Right lobe of liver (tissue), 4 donors: Measurements from ENCODE around the gene CDK11B.

Source experiments
- POLR2A ChIP-seq: fragments of 450-650 bp; IDR thresholded peaks from one replicate; pipeline ENCODE4 v1.6.1; 2017; ENCODE audit warnings: antibody characterized with exemption, mild to moderate bottlenecking
- TF ChIP-seq, protein P1 (sequence below), 4 donors: fragments of 200-600 bp in 3 of 4; fragments of 450-650 bp in 1 of 4; IDR thresholded peaks; one replicate each; pipeline versions ENCODE4 v1.5.1 to v1.8.0; 2016 to 2022; ENCODE audit warnings: antibody characterized with exemption in 4 of 4, mild to moderate bottlenecking in 2 of 4
- donor health status: DM: no; HTN: no; CAD: no.
- donor health status: DM: no; HTN: no; CAD: no.
- donor health status: DM: no; HTN: yes; CAD: no.

DNA sequence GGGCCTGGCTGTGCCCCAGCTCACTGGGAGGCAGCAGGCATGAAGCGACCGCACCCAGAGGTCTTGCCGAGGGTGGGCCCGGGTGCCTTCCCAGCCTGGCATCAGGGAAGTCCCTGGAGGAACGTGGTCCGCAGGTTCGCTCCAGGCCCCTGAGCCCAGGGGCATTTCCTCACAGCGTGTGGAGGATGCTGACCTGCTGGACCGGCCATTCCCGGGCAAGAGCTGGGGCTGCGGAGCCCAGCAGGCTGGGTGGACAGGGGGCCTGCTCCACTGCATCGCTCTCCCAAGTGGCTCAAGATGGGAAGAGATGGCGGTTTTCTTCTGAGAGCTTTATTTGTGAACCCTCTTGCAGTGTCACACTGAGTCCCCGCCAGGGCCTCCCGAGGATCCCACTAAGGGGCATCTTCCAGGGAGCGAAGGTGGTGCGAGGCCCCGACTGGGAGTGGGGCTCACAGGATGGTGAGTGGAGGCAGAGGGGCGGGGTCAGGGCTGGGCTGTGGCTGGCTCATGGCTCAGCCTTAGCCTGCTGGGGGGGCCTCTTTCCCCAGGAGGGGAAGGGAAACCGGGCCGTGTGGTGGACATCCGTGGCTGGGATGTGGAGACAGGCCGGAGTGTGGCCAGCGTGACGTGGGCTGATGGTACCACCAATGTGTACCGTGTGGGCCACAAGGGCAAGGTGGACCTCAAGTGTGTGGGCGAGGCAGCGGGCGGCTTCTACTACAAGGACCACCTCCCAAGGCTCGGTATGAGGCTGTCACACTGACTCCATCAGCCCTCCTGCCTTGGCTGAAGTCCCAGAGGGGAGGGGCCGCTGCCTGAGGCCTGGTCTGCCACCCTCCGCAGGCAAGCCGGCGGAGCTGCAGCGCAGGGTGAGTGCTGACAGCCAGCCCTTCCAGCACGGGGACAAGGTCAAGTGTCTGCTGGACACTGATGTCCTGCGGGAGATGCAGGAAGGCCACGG, 34.1 kb downstream of the CDK11B start:
- TF ChIP-seq, protein P1, sequence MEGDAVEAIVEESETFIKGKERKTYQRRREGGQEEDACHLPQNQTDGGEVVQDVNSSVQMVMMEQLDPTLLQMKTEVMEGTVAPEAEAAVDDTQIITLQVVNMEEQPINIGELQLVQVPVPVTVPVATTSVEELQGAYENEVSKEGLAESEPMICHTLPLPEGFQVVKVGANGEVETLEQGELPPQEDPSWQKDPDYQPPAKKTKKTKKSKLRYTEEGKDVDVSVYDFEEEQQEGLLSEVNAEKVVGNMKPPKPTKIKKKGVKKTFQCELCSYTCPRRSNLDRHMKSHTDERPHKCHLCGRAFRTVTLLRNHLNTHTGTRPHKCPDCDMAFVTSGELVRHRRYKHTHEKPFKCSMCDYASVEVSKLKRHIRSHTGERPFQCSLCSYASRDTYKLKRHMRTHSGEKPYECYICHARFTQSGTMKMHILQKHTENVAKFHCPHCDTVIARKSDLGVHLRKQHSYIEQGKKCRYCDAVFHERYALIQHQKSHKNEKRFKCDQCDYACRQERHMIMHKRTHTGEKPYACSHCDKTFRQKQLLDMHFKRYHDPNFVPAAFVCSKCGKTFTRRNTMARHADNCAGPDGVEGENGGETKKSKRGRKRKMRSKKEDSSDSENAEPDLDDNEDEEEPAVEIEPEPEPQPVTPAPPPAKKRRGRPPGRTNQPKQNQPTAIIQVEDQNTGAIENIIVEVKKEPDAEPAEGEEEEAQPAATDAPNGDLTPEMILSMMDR (IDR thresholded peaks at IDR 0.05): no peak
- no peak for TF ChIP-seq POLR2A
